Astrocyte (in vitro differentiated cells and primary cell): ENCODE data around the gene MIS18A. TPM values are rescaled to one million over a fixed set of nuclear protein-coding genes. Genes with fewer than 3 reads are reported as not detected.

Experiments used
- DNase-seq: peaks from one replicate; pipeline ENCODE4 v3.0.0-alpha.2; 2010; ENCODE audit warnings: low read depth
- FAIRE-seq: peaks from 2 replicates; lab custom pipeline; 2011; peaks lifted over from hg19 to GRCh38; lab: Jason Lieb, UNC
- H2AFZ ChIP-seq: 2 replicates; pipeline ENCODE4 v1.6.0; 2012; ENCODE audit warnings: low read depth, low read length, inconsistent platforms
- H3K27ac ChIP-seq: 2 replicates; pipeline ENCODE4 v1.5.1; 2011; ENCODE audit warnings: low read depth, low read length, inconsistent platforms
- H3K27me3 ChIP-seq: 2 replicates; pipeline ENCODE4 v1.6.0; 2011; ENCODE audit warnings: low read length, inconsistent platforms; ENCODE audit not compliant: insufficient read depth
- H3K36me3 ChIP-seq: 2 replicates; pipeline ENCODE4 v1.5.1; 2011; ENCODE audit warnings: low read length, inconsistent platforms; ENCODE audit not compliant: insufficient read depth
- H3K4me1 ChIP-seq: 2 replicates; pipeline ENCODE4 v1.5.1; 2011; ENCODE audit warnings: low read length, inconsistent platforms; ENCODE audit not compliant: insufficient read depth
- H3K4me2 ChIP-seq: 2 replicates; pipeline ENCODE4 v1.6.0; 2012; ENCODE audit warnings: low read length, inconsistent platforms
- H3K4me3 ChIP-seq: 2 replicates; pipeline ENCODE4 v1.5.1; 2011; ENCODE audit warnings: low read depth, mild to moderate bottlenecking, low read length, inconsistent platforms; ENCODE audit not compliant: insufficient read depth
- H3K79me2 ChIP-seq: 2 replicates; pipeline ENCODE4 v1.6.0; 2012; ENCODE audit warnings: mild to moderate bottlenecking, low read length, inconsistent platforms; ENCODE audit not compliant: insufficient read depth
- H3K9ac ChIP-seq: 2 replicates; pipeline ENCODE4 v1.6.0; 2012; ENCODE audit warnings: mild to moderate bottlenecking, low read length, inconsistent platforms
- H3K9me3 ChIP-seq: 2 replicates; pipeline ENCODE4 v1.5.1; 2012; ENCODE audit warnings: low read depth, mild to moderate bottlenecking, low read length, inconsistent platforms; ENCODE audit not compliant: insufficient read depth
- H4K20me1 ChIP-seq: 2 replicates; pipeline ENCODE4 v1.6.0; 2012; ENCODE audit warnings: low read length, inconsistent platforms; ENCODE audit not compliant: insufficient read depth
- H3K27ac Mint-ChIP-seq: one replicate; pipeline ENCODE4 v1.8.0; 2021; ENCODE audit warnings: mild to moderate bottlenecking, mixed read lengths; ENCODE audit not compliant: unreplicated experiment
- H3K27me3 Mint-ChIP-seq: one replicate; pipeline ENCODE4 v1.8.0; 2021; ENCODE audit warnings: low read depth, mixed read lengths; ENCODE audit not compliant: unreplicated experiment
- H3K36me3 Mint-ChIP-seq: one replicate; pipeline ENCODE4 v1.8.0; 2021; ENCODE audit warnings: low read depth, mixed read lengths; ENCODE audit not compliant: unreplicated experiment
- H3K4me1 Mint-ChIP-seq: one replicate; pipeline ENCODE4 v1.8.0; 2021; ENCODE audit warnings: low read depth, mixed read lengths; ENCODE audit not compliant: unreplicated experiment
- H3K4me3 Mint-ChIP-seq: one replicate; pipeline ENCODE4 v1.8.0; 2021; ENCODE audit warnings: mild to moderate bottlenecking, moderate library complexity, mixed read lengths; ENCODE audit not compliant: unreplicated experiment
- H3K9me3 Mint-ChIP-seq: one replicate; pipeline ENCODE4 v1.8.0; 2021; ENCODE audit warnings: mild to moderate bottlenecking, mixed read lengths; ENCODE audit not compliant: unreplicated experiment
- EZH2 ChIP-seq: IDR thresholded peaks from 2 replicates; pipeline ENCODE4 v1.6.1; 2012; ENCODE audit warnings: mild to moderate bottlenecking, low read length, inconsistent platforms; ENCODE audit not compliant: insufficient read depth
- total RNA-seq: library from RNA; stranded (reverse); gene quantifications from 2 replicates; pipeline ENCODE4 v1.2.1, GENCODE V29; 2021
- TF ChIP-seq, protein P1 (sequence below): IDR thresholded peaks from 2 replicates; pipeline ENCODE4 v1.5.1; 2011; ENCODE audit warnings: low read depth, mild to moderate bottlenecking, inconsistent platforms, low read length, moderate library complexity; ENCODE audit not compliant: insufficient read depth

The MIS18A gene
- total RNA-seq, 1 donor from 2014 or later = 8.0 TPM

DNA sequence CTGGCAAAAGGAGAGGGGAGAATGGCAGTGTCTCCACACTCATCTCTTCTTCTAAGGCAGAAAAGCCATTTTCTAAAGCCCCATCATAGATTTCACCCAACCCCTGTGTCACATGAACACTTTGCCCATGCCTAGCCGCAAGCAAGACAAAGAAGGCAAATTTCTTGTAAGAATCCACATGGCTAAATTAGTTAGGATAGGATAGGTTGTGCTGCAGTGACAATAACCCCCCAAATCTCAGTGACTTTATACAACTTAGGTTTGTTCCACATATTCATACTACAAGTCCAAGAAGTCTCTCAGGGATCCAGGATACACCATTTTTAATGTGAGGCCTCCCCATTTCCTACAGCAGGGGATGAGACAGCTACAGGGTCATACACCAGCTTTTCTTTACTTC, 40.8 kb downstream of the MIS18A start:
- no peak overlapping the region for H3K4me3 ChIP-seq
- no peaks in the 10 kb centered on the region for H3K36me3 ChIP-seq
- H2AFZ ChIP-seq = no peak overlapping the region
- no peak overlapping the region for H3K4me3 Mint-ChIP-seq
- peaks cover 4% of the 10 kb centered on the region for H3K4me1 ChIP-seq
- H3K27ac ChIP-seq = no peak overlapping the region
- no peaks in the 10 kb centered on the region for H3K9me3 ChIP-seq
- no peaks in the 10 kb centered on the region for H4K20me1 ChIP-seq
- H3K27ac Mint-ChIP-seq = no peak overlapping the region
- no peak overlapping the region for H3K4me2 ChIP-seq
- DNase-seq (no peak), FAIRE-seq (no peak)
- H3K9me3 Mint-ChIP-seq = peaks cover 11% of the 10 kb centered on the region
- H3K4me1 Mint-ChIP-seq = no peaks in the 10 kb centered on the region
- no peak overlapping the region for H3K9ac ChIP-seq
- H3K27me3 Mint-ChIP-seq = no peaks in the 10 kb centered on the region
- peaks cover 1% of the 10 kb centered on the region for H3K36me3 Mint-ChIP-seq
- H3K79me2 ChIP-seq = no peaks in the 10 kb centered on the region
- TF ChIP-seq EZH2 = no peak
- TF ChIP-seq, protein P1, sequence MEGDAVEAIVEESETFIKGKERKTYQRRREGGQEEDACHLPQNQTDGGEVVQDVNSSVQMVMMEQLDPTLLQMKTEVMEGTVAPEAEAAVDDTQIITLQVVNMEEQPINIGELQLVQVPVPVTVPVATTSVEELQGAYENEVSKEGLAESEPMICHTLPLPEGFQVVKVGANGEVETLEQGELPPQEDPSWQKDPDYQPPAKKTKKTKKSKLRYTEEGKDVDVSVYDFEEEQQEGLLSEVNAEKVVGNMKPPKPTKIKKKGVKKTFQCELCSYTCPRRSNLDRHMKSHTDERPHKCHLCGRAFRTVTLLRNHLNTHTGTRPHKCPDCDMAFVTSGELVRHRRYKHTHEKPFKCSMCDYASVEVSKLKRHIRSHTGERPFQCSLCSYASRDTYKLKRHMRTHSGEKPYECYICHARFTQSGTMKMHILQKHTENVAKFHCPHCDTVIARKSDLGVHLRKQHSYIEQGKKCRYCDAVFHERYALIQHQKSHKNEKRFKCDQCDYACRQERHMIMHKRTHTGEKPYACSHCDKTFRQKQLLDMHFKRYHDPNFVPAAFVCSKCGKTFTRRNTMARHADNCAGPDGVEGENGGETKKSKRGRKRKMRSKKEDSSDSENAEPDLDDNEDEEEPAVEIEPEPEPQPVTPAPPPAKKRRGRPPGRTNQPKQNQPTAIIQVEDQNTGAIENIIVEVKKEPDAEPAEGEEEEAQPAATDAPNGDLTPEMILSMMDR = no peak
- no peaks in the 10 kb centered on the region for H3K27me3 ChIP-seq

DNA sequence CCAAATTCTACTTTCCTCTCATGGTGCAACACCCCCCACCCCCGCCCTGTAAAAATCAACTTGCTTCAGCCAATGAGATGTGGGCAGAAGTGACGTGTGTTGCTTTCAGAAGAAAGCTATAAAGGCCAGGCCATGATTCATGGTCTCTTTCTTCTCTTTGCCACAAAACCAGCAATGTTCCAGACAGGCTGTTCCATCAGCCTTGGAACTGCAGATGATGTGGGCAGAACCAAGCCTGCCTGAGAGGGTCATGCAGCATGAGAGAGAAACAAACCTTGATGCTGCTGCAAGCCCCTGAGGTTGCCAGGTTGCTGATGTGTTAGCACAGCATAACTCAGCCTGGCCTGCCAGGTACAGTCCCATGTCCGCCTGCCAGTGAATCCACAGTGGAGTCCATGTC, 41.8 kb downstream of the MIS18A start:
- no peak overlapping the region for H3K4me3 ChIP-seq
- no peak overlapping the region for H3K4me2 ChIP-seq
- peaks cover 1% of the 10 kb centered on the region for H3K36me3 Mint-ChIP-seq
- no peaks in the 10 kb centered on the region for H3K36me3 ChIP-seq
- H3K27ac ChIP-seq = no peak overlapping the region
- no peaks in the 10 kb centered on the region for H3K9me3 ChIP-seq
- no peaks in the 10 kb centered on the region for H4K20me1 ChIP-seq
- peaks cover 4% of the 10 kb centered on the region for H3K4me1 ChIP-seq
- peaks cover 11% of the 10 kb centered on the region for H3K9me3 Mint-ChIP-seq
- no peak for FAIRE-seq
- H3K27ac Mint-ChIP-seq = no peak overlapping the region
- H3K4me3 Mint-ChIP-seq = no peak overlapping the region
- no peak overlapping the region for H2AFZ ChIP-seq
- H3K4me1 Mint-ChIP-seq = no peaks in the 10 kb centered on the region
- H3K9ac ChIP-seq = no peak overlapping the region
- TF ChIP-seq, protein P1 = no peak
- TF ChIP-seq EZH2 = no peak
- H3K79me2 ChIP-seq = no peaks in the 10 kb centered on the region
- H3K27me3 Mint-ChIP-seq = no peaks in the 10 kb centered on the region
- no peaks in the 10 kb centered on the region for H3K27me3 ChIP-seq
- DNase-seq = no peak

DNA sequence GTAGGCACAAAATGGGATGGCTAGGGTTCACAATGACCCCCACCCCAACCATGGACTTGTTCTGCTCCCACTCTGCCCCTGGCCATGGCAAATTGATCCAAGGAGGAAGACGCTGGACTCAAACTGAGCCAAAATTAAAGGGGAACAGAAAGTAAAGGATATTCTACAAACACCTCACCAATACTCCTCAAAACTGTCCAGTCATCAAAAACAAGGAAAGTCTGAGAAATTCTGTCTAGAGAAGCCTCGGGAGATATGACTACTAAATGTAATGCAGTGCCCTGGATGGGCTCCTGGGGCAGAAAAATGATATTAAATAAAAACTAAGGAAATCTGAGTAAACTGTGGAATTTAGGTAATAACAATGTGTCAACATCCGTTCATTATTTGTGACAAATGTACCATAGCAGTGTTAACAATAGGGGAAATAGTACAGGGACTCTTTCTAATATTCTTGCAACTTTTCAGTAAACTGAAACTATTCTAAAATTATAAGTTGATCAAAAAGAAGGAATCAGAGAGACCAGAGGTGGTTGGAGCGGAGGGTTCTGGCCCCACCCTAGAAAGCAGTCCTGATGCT, 45.0 kb downstream of the MIS18A start:
- H3K79me2 ChIP-seq = no peaks in the 10 kb centered on the region
- Mint-ChIP-seq H3K27ac (no peak overlapping the region), H3K4me3 (no peak overlapping the region), H3K27me3 (no peaks in the 10 kb centered on the region), H3K9me3 (peaks cover 9% of the 10 kb centered on the region), H3K36me3 (peaks cover 1% of the 10 kb centered on the region), H3K4me1 (no peaks in the 10 kb centered on the region)
- no peaks in the 10 kb centered on the region for H4K20me1 ChIP-seq
- peak overlapping the region; percentile 1 for H3K4me2 ChIP-seq
- DNase-seq (no peak), FAIRE-seq (no peak)
- TF ChIP-seq EZH2 = no peak
- TF ChIP-seq, protein P1 = no peak
- no peaks in the 10 kb centered on the region for H3K36me3 ChIP-seq
- no peak overlapping the region for H3K9ac ChIP-seq
- no peaks in the 10 kb centered on the region for H3K9me3 ChIP-seq
- H3K27me3 ChIP-seq = peaks cover 3% of the 10 kb centered on the region
- peaks cover 4% of the 10 kb centered on the region for H3K4me1 ChIP-seq
- no peak overlapping the region for H3K4me3 ChIP-seq
- no peak overlapping the region for H3K27ac ChIP-seq
- H2AFZ ChIP-seq = no peak overlapping the region
